MM.1S (cell line): ENCODE data around the gene GRIK3.

Source experiments
- CTCF ChIP-seq: fragments of 300-600 bp; sonication (generic); IDR thresholded peaks from 2 replicates; pipeline ENCODE4 v1.5.1; 2016; ENCODE audit warnings: antibody characterized with exemption, low read length, mixed read lengths
- EZH2 ChIP-seq: fragments of 300-600 bp; sonication (generic); optimal IDR thresholded peaks from 2 replicates; pipeline ENCODE3; 2017; ENCODE audit warnings: low read depth, mild to moderate bottlenecking, antibody characterized with exemption, low read length, mixed read lengths

- no peak for TF ChIP-seq CTCF
- TF ChIP-seq EZH2, result no peak
These were observed 157.3 kb downstream of the GRIK3 start for GRCh38 chr1:36876990-36877389.
